PFSK-1 (cell line): ENCODE measurements around the gene MIX23.

Experiments used
- POLR2AphosphoS5 ChIP-seq: IDR thresholded peaks from 2 replicates; pipeline ENCODE4 v1.6.1; 2012; ENCODE audit warnings: low read depth, mild to moderate bottlenecking, control low read depth, low read length, moderate library complexity
- REST ChIP-seq, 2 experiments: IDR thresholded peaks; 2 replicates each; pipeline versions ENCODE4 v1.6.1 to v1.8.0; 2011 to 2012; ENCODE audit warnings: low read depth in 2 of 2, low read length in 2 of 2, control low read depth in 1 of 2, inconsistent platforms in 1 of 2, mild to moderate bottlenecking in 1 of 2, moderate library complexity in 1 of 2; ENCODE audit not compliant: insufficient read depth in 1 of 2
- SIN3A ChIP-seq: IDR thresholded peaks from 2 replicates; pipeline ENCODE4 v1.6.1; 2012; ENCODE audit warnings: mild to moderate bottlenecking, low read length, moderate library complexity, borderline replicate concordance; ENCODE audit not compliant: insufficient read depth
- TAF1 ChIP-seq: IDR thresholded peaks from 2 replicates; pipeline ENCODE4 v1.6.1; 2012; ENCODE audit warnings: low read length, control low read depth, borderline replicate concordance; ENCODE audit not compliant: insufficient read depth

- no peak for TF ChIP-seq TAF1
- TF ChIP-seq POLR2AphosphoS5: no peak
- no peak for TF ChIP-seq SIN3A
- no peak for TF ChIP-seq REST (IDR thresholded peaks at IDR 0.05; ENCODE audit: insufficient read depth in 1 of 2, low read depth in 2 of 2, low read length in 2 of 2)
Measured at GRCh38 chr3:122325769-122326168, 57.3 kb downstream of the MIX23 start.
